ENCODE data around the gene MYH7. TPM values are rescaled to one million over a fixed set of nuclear protein-coding genes. Genes with fewer than 3 reads are reported as not detected.

Gene MYH7
- total RNA-seq, 1 experiment from 2014 or later, result not detected

GRCh38 chr14:23372509-23372908 lies 63.0 kb downstream of the MYH7 start, which contains the start of gene IL25:
Gene IL25 (plus strand): TSS chr14:23372809.
- POLR2A ChIA-PET, result interaction anchor here (0.6 kb wide), 1 partner anchor 145 kb away, joined by 3 read pairs; no protein-coding TSS in a partner anchor
- Mint-ChIP-seq H3K4me1 (ENCODE audit: insufficient read depth, unreplicated experiment) (no peaks in the 10 kb centered on the region), H3K4me3 (ENCODE audit: unreplicated experiment) (no peak within 1 kb of the TSS), H3K9me3 (ENCODE audit: unreplicated experiment) (no peaks in the 10 kb centered on the region), H3K27me3 (ENCODE audit: insufficient read depth, unreplicated experiment) (peaks cover 33% of the 10 kb centered on the region), H3K36me3 (ENCODE audit: insufficient read depth, unreplicated experiment) (no peaks in the 10 kb centered on the region), H3K27ac (ENCODE audit: low read depth, unreplicated experiment) (no peak within 1 kb of the TSS)
- no peak for DNase-seq (ENCODE audit: unreplicated experiment)
- CTCF ChIA-PET, result interaction anchor here (0.6 to 1.0 kb wide), 4 partner anchors 13 to 445 kb away, joined by 3 to 5 read pairs (median 4); no protein-coding TSS in a partner anchor
- intact Hi-C loops (cut with micrococcal nuclease), result no loop called here
- BruUV-seq (replicated peaks), result no TSS peak
- TF ChIP-seq, protein P1, sequence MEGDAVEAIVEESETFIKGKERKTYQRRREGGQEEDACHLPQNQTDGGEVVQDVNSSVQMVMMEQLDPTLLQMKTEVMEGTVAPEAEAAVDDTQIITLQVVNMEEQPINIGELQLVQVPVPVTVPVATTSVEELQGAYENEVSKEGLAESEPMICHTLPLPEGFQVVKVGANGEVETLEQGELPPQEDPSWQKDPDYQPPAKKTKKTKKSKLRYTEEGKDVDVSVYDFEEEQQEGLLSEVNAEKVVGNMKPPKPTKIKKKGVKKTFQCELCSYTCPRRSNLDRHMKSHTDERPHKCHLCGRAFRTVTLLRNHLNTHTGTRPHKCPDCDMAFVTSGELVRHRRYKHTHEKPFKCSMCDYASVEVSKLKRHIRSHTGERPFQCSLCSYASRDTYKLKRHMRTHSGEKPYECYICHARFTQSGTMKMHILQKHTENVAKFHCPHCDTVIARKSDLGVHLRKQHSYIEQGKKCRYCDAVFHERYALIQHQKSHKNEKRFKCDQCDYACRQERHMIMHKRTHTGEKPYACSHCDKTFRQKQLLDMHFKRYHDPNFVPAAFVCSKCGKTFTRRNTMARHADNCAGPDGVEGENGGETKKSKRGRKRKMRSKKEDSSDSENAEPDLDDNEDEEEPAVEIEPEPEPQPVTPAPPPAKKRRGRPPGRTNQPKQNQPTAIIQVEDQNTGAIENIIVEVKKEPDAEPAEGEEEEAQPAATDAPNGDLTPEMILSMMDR (IDR thresholded peaks at IDR 0.05; ENCODE audit: unreplicated experiment), result no peak

DNA sequence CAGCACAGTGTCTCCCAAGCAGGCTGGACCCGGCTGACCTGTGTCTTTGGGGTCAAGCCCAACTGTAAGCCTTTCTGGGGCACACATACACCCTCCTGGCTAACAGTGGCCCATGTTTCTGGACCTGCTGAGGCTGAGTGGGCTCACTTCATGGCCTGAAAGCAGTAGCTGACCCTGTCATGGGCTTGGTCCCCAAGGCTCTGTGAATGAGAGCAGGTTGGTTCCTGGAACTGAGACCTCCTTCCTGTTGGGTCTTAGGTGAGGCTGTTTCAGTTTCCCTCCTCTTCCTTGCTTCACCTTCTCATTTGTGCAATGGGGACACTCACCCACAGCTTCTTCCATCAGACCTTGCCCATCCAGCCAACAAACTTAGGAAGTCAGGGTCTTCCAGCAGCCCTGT lies 63.6 kb downstream of the MYH7 start:
- Mint-ChIP-seq H3K36me3 (ENCODE audit: insufficient read depth, unreplicated experiment) (no peaks in the 10 kb centered on the region), H3K9me3 (ENCODE audit: unreplicated experiment) (no peaks in the 10 kb centered on the region), H3K27ac (ENCODE audit: low read depth, unreplicated experiment) (no peak overlapping the region), H3K4me1 (ENCODE audit: insufficient read depth, unreplicated experiment) (no peaks in the 10 kb centered on the region), H3K27me3 (ENCODE audit: insufficient read depth, unreplicated experiment) (peaks cover 33% of the 10 kb centered on the region), H3K4me3 (ENCODE audit: unreplicated experiment) (no peak overlapping the region)
- no peak for DNase-seq (ENCODE audit: unreplicated experiment)
- TF ChIP-seq, protein P1 (IDR thresholded peaks at IDR 0.05; ENCODE audit: unreplicated experiment), result no peak
- intact Hi-C loops (cut with micrococcal nuclease), result no loop called here
- BruUV-seq (replicated peaks), result no TSS peak
- POLR2A ChIA-PET, result no interaction called here
- CTCF ChIA-PET, result interaction anchor here (0.8 to 1.0 kb wide), 2 partner anchors 13 to 445 kb away, joined by 3 read pairs; no protein-coding TSS in a partner anchor

- POLR2A ChIA-PET, result no interaction called here
- Mint-ChIP-seq H3K4me3 (ENCODE audit: unreplicated experiment) (no peak overlapping the region), H3K27me3 (ENCODE audit: insufficient read depth, unreplicated experiment) (peaks cover 40% of the 10 kb centered on the region), H3K27ac (ENCODE audit: low read depth, unreplicated experiment) (no peak overlapping the region), H3K4me1 (ENCODE audit: insufficient read depth, unreplicated experiment) (no peaks in the 10 kb centered on the region), H3K36me3 (ENCODE audit: insufficient read depth, unreplicated experiment) (no peaks in the 10 kb centered on the region), H3K9me3 (ENCODE audit: unreplicated experiment) (no peaks in the 10 kb centered on the region)
- intact Hi-C loops (cut with micrococcal nuclease), result no loop called here
- CTCF ChIA-PET, result interaction anchor here (3.7 kb wide), 1 partner anchor 10 kb away, joined by 27 read pairs; no protein-coding TSS in a partner anchor
- TF ChIP-seq, protein P1 (IDR thresholded peaks at IDR 0.05; ENCODE audit: unreplicated experiment), result no peak
- DNase-seq (ENCODE audit: unreplicated experiment), result no peak
- BruUV-seq (replicated peaks), result no TSS peak
Observed at GRCh38 chr14:23370221-23370620, 65.2 kb downstream of the MYH7 start.

GRCh38 chr14:23366426-23366921 lies 69.0 kb downstream of the MYH7 start:
- no peak overlapping the region for H3K4me3 Mint-ChIP-seq (ENCODE audit: unreplicated experiment)
- TF ChIP-seq, protein P1 (IDR thresholded peaks at IDR 0.05; ENCODE audit: unreplicated experiment), result no peak
- intact Hi-C loops (cut with micrococcal nuclease), result no loop called here
- no peak for DNase-seq (ENCODE audit: unreplicated experiment)
- BruUV-seq (replicated peaks), result no TSS peak
- H3K36me3 Mint-ChIP-seq (ENCODE audit: insufficient read depth, unreplicated experiment), result no peaks in the 10 kb centered on the region
- H3K4me1 Mint-ChIP-seq (ENCODE audit: insufficient read depth, unreplicated experiment), result no peaks in the 10 kb centered on the region
- H3K27ac Mint-ChIP-seq (ENCODE audit: low read depth, unreplicated experiment), result no peak overlapping the region
- ChIA-PET CTCF (interaction anchor here (0.9 kb wide), 1 partner anchor 13 kb away, joined by 4 read pairs; no protein-coding TSS in a partner anchor), POLR2A (no interaction called here)
- H3K9me3 Mint-ChIP-seq (ENCODE audit: unreplicated experiment), result no peaks in the 10 kb centered on the region
- peaks cover 43% of the 10 kb centered on the region for H3K27me3 Mint-ChIP-seq (ENCODE audit: insufficient read depth, unreplicated experiment)
